K562 (cell line): Measurements from ENCODE around the gene PIP4K2C. TPM values are rescaled to one million over a fixed set of nuclear protein-coding genes. Genes with fewer than 3 reads are reported as not detected.
A peak's percentile ranks its signal among the peaks of the same experiment; 100 is the strongest.

Experiments
- BRCA1 ChIP-seq, 2 experiments: fragments of 450-650 bp in 1 of 2; sonication (generic) in 1 of 2; formaldehyde crosslinking in 1 of 2; IDR thresholded peaks; 2 replicates each; pipeline versions ENCODE4 v1.5.0 to v1.6.1; 2017 to 2020; ENCODE audit warnings: mild to moderate bottlenecking in 1 of 2, missing genetic modification reagents in 1 of 2
- ETV5 ChIP-seq: sonication (generic); formaldehyde crosslinking; IDR thresholded peaks from 2 replicates; pipeline ENCODE4 v1.4.0; 2020; ENCODE audit warnings: low read depth, mild to moderate bottlenecking, missing genetic modification reagents
- GABPA ChIP-seq: fragments of 200-800 bp; sonication (Bioruptor generic); conservative IDR thresholded peaks from 2 replicates; pipeline ENCODE4 v1.6.1; 2016; ENCODE audit warnings: low read depth, missing genetic modification characterization, missing compliant biosample characterization
- GABPB1 ChIP-seq: sonication (generic); formaldehyde crosslinking; IDR thresholded peaks from 2 replicates; pipeline ENCODE4 v1.8.0; 2022; ENCODE audit warnings: mild to moderate bottlenecking, missing genetic modification reagents
- HEY1 ChIP-seq: fragments of 250-450 bp; sonication (Bioruptor Pico); IDR thresholded peaks from 2 replicates; pipeline ENCODE4 v1.5.0; 2020; ENCODE audit warnings: mild to moderate bottlenecking, moderate library complexity, borderline replicate concordance
- JUN ChIP-seq, 2 experiments: sonication (generic) in 1 of 2; formaldehyde crosslinking in 1 of 2; IDR thresholded peaks; 2 replicates each; pipeline versions ENCODE4 v1.6.1 to v1.8.0; 2012 to 2022; ENCODE audit warnings: borderline replicate concordance in 2 of 2, mild to moderate bottlenecking in 2 of 2, improper control_type of control experiment in 1 of 2, low read depth in 1 of 2, low read length in 1 of 2, missing genetic modification reagents in 1 of 2
- MTA1 ChIP-seq: fragments of 450-650 bp; IDR thresholded peaks from 2 replicates; pipeline ENCODE4 v1.6.1; 2017; ENCODE audit warnings: borderline replicate concordance
- NRF1 ChIP-seq, 2 experiments: fragments of 450-650 bp; IDR thresholded peaks in 1 of 2; conservative IDR thresholded peaks in 1 of 2; 2 replicates each; pipeline ENCODE4 v1.6.1; 2014; ENCODE audit warnings: mild to moderate bottlenecking in 2 of 2
- POLR2AphosphoS5 ChIP-seq: IDR thresholded peaks from 2 replicates; pipeline ENCODE4 v1.6.1; 2011; ENCODE audit warnings: mild to moderate bottlenecking, low read depth, low read length, moderate library complexity; ENCODE audit not compliant: control insufficient read depth, insufficient read depth
- SIN3B ChIP-seq: fragments of 450-650 bp; IDR thresholded peaks from 2 replicates; pipeline ENCODE4 v1.6.1; 2017; ENCODE audit warnings: low read depth, mild to moderate bottlenecking, moderate library complexity
- TAF1 ChIP-seq: IDR thresholded peaks from 2 replicates; pipeline ENCODE4 v1.6.1; 2011; ENCODE audit warnings: mild to moderate bottlenecking, low read length, moderate library complexity; ENCODE audit not compliant: insufficient read depth, control insufficient read depth, severe bottlenecking; ENCODE audit errors: extremely low read depth
- TCF3 ChIP-seq: sonication (generic); formaldehyde crosslinking; IDR thresholded peaks from 2 replicates; pipeline ENCODE4 v1.4.0; 2020; ENCODE audit warnings: mild to moderate bottlenecking, missing genetic modification reagents
- ZNF217 ChIP-seq: sonication (generic); formaldehyde crosslinking; IDR thresholded peaks from 2 replicates; pipeline ENCODE4 v1.8.0; 2022; ENCODE audit warnings: mild to moderate bottlenecking, missing genetic modification reagents
- ZNF23 ChIP-seq: fragments of 250-450 bp; sonication (Bioruptor Pico); IDR thresholded peaks from 2 replicates; pipeline ENCODE4 v1.4.0; 2020; ENCODE audit warnings: mild to moderate bottlenecking
- polyA plus RNA-seq, 8 experiments: library from polyadenylated mRNA; depleted of rRNA in 4 of 8; stranded (reverse) in 5 of 8; unstranded in 3 of 8; fragments of >200 nt; fragmentation: Nextera tagmentation in 2 of 8; fragmentation: Illumina TruSeq in 1 of 8; extraction: Ambion mirVana in 2 of 8; extraction: Trizol in 1 of 8; gene quantifications; 2 replicates each; pipeline versions ENCODE4 v1.2.1 to v1.2.3, GENCODE V29; 2011 to 2014; ENCODE audit warnings: inconsistent platforms in 1 of 8, missing spikeins in 1 of 8
- total RNA-seq, 7 experiments: library from RNA; depleted of rRNA in 6 of 7; stranded (reverse); fragments of >200 nt in 6 of 7; fragmentation: Illumina TruSeq in 2 of 7; extraction: Trizol in 2 of 7; gene quantifications; 2 replicates each; pipeline versions ENCODE4 v1.2.1 to v1.2.3, GENCODE V29; 2011 to 2021; ENCODE audit warnings: low replicate concordance in 1 of 7
- TF ChIP-seq, protein P1 (sequence below): fragments of 450-650 bp; conservative IDR thresholded peaks from 2 replicates; pipeline ENCODE4 v1.6.1; 2016; ENCODE audit warnings: missing genetic modification characterization, low read depth, mild to moderate bottlenecking, missing compliant biosample characterization, moderate library complexity
- TF ChIP-seq, protein P2 (sequence below): fragments of 250-450 bp; sonication (Bioruptor Pico); IDR thresholded peaks from 2 replicates; pipeline ENCODE4 v1.5.0; 2021
- TF ChIP-seq, protein P3 (sequence below): fragments of 450-650 bp; IDR thresholded peaks from 2 replicates; pipeline ENCODE4 v1.6.1; 2016; ENCODE audit warnings: low read depth, mild to moderate bottlenecking, moderate library complexity
- TF ChIP-seq, protein P4 (sequence below), 2 experiments: fragments of 450-650 bp; IDR thresholded peaks; 2 replicates each; pipeline ENCODE4 v1.6.1; 2016
- TF ChIP-seq, protein P5 (sequence below): fragments of 450-650 bp; IDR thresholded peaks from 2 replicates; pipeline ENCODE4 v1.6.1; 2014; ENCODE audit warnings: low read depth, mild to moderate bottlenecking, moderate library complexity, borderline replicate concordance

PIP4K2C gene
- total and polyA plus RNA-seq, 9 of the 15 experiments (the other 6 are each of a cell fraction or from before 2014, with no cell fraction given): 9.0 to 41.4 (median 18.3) TPM

DNA sequence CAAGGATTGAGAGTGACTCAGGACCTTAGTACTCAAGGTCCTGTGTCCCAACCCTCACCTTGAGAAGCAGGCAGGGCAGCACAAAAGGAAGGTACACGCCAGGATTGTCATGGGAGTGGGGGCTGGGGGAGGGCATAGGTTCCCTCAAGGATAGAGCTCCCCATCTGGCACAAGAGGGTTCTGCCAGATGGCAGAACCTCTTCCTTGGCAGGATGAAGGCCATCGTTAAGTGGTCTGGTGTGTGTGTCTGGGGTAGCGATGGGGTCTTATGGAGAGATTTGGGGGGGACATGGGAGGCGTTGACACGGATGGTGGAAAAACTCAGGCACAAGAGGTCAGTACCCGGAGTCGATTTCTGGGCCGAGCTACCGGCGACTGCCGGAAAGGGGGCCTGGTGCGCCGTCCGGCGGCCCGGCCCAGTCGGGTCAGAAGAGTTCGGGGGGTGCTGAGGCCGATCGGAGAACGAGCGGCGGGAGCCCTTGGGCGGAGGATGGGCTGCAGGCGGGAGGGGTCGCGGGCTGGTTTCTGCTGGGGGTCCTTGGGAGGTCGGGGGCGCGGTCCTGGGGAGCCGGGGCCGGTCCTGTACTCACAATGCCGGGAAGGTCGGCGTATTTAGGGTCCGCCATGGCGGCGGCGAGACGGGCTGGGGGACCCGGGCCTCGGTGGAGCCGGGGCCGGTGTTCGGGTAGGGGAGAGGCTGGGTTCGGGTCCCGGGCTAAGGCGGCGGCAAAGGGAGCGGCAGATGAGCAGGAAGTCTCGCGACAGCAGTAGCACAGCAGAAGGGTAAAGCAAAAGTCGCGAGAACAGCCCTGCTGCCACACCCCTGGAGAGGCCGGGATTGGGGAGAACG lies 44.3 kb upstream of the PIP4K2C start, which contains the start of gene DCTN2 (continued):
- TF ChIP-seq POLR2AphosphoS5: peak; percentile 60
- TF ChIP-seq, protein P1, sequence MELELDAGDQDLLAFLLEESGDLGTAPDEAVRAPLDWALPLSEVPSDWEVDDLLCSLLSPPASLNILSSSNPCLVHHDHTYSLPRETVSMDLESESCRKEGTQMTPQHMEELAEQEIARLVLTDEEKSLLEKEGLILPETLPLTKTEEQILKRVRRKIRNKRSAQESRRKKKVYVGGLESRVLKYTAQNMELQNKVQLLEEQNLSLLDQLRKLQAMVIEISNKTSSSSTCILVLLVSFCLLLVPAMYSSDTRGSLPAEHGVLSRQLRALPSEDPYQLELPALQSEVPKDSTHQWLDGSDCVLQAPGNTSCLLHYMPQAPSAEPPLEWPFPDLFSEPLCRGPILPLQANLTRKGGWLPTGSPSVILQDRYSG (tag): peak; percentile 51; the same call in 1 of the 2 replicates
- TF ChIP-seq, protein P2, sequence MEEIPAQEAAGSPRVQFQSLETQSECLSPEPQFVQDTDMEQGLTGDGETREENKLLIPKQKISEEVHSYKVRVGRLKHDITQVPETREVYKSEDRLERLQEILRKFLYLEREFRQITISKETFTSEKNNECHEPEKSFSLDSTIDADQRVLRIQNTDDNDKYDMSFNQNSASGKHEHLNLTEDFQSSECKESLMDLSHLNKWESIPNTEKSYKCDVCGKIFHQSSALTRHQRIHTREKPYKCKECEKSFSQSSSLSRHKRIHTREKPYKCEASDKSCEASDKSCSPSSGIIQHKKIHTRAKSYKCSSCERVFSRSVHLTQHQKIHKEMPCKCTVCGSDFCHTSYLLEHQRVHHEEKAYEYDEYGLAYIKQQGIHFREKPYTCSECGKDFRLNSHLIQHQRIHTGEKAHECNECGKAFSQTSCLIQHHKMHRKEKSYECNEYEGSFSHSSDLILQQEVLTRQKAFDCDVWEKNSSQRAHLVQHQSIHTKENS (CRISPR knock-in tag): no peak
- TF ChIP-seq TAF1: peak; percentile 57
- 0 out of 2 replicates have a peak, but pooled peaks have one; percentile 49 for TF ChIP-seq ETV5 (CRISPR knock-in tag)
- no peak for TF ChIP-seq MTA1
- TF ChIP-seq GABPB1: peak; percentile 49; the same call in 1 of the 2 replicates
- TF ChIP-seq SIN3B: 0 out of 2 replicates have a peak, but pooled peaks have one; percentile 6
- TF ChIP-seq HEY1 (CRISPR knock-in tag): no peak
- no peak for TF ChIP-seq ZNF23 (CRISPR knock-in tag)
- TF ChIP-seq BRCA1 (IDR thresholded peaks at IDR 0.05): no peak
- 0 out of 2 replicates have a peak, but pooled peaks have one; percentile 38 for TF ChIP-seq BRCA1 (CRISPR knock-in tag; IDR thresholded peaks at IDR 0.05)
- no peak for TF ChIP-seq ZNF217
- TF ChIP-seq TCF3: no peak
- TF ChIP-seq, protein P3, sequence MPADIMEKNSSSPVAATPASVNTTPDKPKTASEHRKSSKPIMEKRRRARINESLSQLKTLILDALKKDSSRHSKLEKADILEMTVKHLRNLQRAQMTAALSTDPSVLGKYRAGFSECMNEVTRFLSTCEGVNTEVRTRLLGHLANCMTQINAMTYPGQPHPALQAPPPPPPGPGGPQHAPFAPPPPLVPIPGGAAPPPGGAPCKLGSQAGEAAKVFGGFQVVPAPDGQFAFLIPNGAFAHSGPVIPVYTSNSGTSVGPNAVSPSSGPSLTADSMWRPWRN: no peak
- TF ChIP-seq, protein P4, sequence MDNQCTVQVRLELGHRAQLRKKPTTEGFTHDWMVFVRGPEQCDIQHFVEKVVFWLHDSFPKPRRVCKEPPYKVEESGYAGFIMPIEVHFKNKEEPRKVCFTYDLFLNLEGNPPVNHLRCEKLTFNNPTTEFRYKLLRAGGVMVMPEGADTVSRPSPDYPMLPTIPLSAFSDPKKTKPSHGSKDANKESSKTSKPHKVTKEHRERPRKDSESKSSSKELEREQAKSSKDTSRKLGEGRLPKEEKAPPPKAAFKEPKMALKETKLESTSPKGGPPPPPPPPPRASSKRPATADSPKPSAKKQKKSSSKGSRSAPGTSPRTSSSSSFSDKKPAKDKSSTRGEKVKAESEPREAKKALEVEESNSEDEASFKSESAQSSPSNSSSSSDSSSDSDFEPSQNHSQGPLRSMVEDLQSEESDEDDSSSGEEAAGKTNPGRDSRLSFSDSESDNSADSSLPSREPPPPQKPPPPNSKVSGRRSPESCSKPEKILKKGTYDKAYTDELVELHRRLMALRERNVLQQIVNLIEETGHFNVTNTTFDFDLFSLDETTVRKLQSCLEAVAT (IDR thresholded peaks at IDR 0.05): peak; percentile 42 to 61; a peak in 3 of 4 replicates
- TF ChIP-seq, protein P5, sequence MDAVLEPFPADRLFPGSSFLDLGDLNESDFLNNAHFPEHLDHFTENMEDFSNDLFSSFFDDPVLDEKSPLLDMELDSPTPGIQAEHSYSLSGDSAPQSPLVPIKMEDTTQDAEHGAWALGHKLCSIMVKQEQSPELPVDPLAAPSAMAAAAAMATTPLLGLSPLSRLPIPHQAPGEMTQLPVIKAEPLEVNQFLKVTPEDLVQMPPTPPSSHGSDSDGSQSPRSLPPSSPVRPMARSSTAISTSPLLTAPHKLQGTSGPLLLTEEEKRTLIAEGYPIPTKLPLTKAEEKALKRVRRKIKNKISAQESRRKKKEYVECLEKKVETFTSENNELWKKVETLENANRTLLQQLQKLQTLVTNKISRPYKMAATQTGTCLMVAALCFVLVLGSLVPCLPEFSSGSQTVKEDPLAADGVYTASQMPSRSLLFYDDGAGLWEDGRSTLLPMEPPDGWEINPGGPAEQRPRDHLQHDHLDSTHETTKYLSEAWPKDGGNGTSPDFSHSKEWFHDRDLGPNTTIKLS: peak; percentile 94
- no peak for TF ChIP-seq JUN (IDR thresholded peaks at IDR 0.05; ENCODE audit: borderline replicate concordance, low read depth, low read length)
- TF ChIP-seq JUN (CRISPR knock-in tag; IDR thresholded peaks at IDR 0.05; ENCODE audit: borderline replicate concordance): peak; percentile 21; the same call in 1 of the 2 replicates
- peak; percentile 52 for TF ChIP-seq GABPA (tag)
- TF ChIP-seq NRF1 (conservative IDR thresholded peaks at IDR 0.05 in 1 of 2, IDR thresholded peaks at IDR 0.05 in 1 of 2): peak; percentile 58 to 65; a peak in 3 of 4 replicates
